Measurements from ENCODE around the gene GDF7. TPM values are rescaled to one million over a fixed set of nuclear protein-coding genes. Genes with fewer than 3 reads are reported as not detected.
A peak's percentile ranks its signal among the peaks of the same experiment; 100 is the strongest.

Gene GDF7
- total and polyA plus RNA-seq, 4 donors: 0.89 to 7.2 (median 3.3) TPM

GRCh38 chr2:20674309-20674965 is 7.5 kb downstream of the GDF7 start:
- H3K4me3 ChIP-seq (ENCODE audit: low read depth in 1 of 3, low read length in 3 of 3): no peak overlapping the region

More at GRCh38 chr2:20674309-20674965, 7.5 kb downstream of the GDF7 start:
- no peak for DNase-seq (ENCODE audit: low spot score)
- H3K27ac ChIP-seq (ENCODE audit: low read depth in 1 of 2, low read length in 2 of 2): peak overlapping the region; percentile 78 to 87
- H3K4me1 ChIP-seq (ENCODE audit: control insufficient read depth in 4 of 4, insufficient read depth in 4 of 4, low read length in 3 of 4): peaks cover 21 to 41% (median 28%) of the 10 kb centered on the region in 4 donors
- no peak for TF ChIP-seq TAF1 (conservative IDR thresholded peaks at IDR 0.05)
- TF ChIP-seq FOXA2 (IDR thresholded peaks at IDR 0.05): no peak
- no peak for TF ChIP-seq NR2F2 (IDR thresholded peaks at IDR 0.05)
- TF ChIP-seq CTCF (IDR thresholded peaks at IDR 0.05; ENCODE audit: low read depth, low read length, missing input control): no peak
- no peak for TF ChIP-seq SP1 (IDR thresholded peaks at IDR 0.05)
- TF ChIP-seq ATF3 (IDR thresholded peaks at IDR 0.05): no peak
- no peak for TF ChIP-seq RXRA (IDR thresholded peaks at IDR 0.05)
- no peak for TF ChIP-seq JUND (IDR thresholded peaks at IDR 0.05)
- no peak for TF ChIP-seq RAD21 (IDR thresholded peaks at IDR 0.05)
- TF ChIP-seq MAX (IDR thresholded peaks at IDR 0.05): no peak
- TF ChIP-seq REST (IDR thresholded peaks at IDR 0.05): no peak
- no peak for TF ChIP-seq FOXA1 (IDR thresholded peaks at IDR 0.05)
- TF ChIP-seq HNF4A (conservative IDR thresholded peaks at IDR 0.05): no peak
- no peak for TF ChIP-seq HNF4G (IDR thresholded peaks at IDR 0.05)
- no peak for TF ChIP-seq YY1 (IDR thresholded peaks at IDR 0.05)
- 85% methylated on average over 11 of the region's 11 CpGs for WGBS
- no peaks in the 10 kb centered on the region for H3K27me3 ChIP-seq (ENCODE audit: control insufficient read depth in 4 of 4, insufficient read depth in 4 of 4, low read length in 3 of 4)
- H3K9me3 ChIP-seq (ENCODE audit: control insufficient read depth in 4 of 4, low read length in 3 of 4): no peaks in the 10 kb centered on the region
- H3K36me3 ChIP-seq (ENCODE audit: control insufficient read depth in 4 of 4, insufficient read depth in 3 of 4, low read depth in 1 of 4, low read length in 3 of 4): peaks cover 3% of the 10 kb centered on the region in 4 donors
- no peak overlapping the region for H3K9ac ChIP-seq (ENCODE audit: low read depth in 1 of 2, low read length in 2 of 2)
